ENCODE data around the gene PITPNM3.
"Not testable (repeated sequence)": the region's sequence is repeated elsewhere in the genome, so short reads cannot be mapped to it uniquely, and the experiment has no call there.

Gene PITPNM3

DNA sequence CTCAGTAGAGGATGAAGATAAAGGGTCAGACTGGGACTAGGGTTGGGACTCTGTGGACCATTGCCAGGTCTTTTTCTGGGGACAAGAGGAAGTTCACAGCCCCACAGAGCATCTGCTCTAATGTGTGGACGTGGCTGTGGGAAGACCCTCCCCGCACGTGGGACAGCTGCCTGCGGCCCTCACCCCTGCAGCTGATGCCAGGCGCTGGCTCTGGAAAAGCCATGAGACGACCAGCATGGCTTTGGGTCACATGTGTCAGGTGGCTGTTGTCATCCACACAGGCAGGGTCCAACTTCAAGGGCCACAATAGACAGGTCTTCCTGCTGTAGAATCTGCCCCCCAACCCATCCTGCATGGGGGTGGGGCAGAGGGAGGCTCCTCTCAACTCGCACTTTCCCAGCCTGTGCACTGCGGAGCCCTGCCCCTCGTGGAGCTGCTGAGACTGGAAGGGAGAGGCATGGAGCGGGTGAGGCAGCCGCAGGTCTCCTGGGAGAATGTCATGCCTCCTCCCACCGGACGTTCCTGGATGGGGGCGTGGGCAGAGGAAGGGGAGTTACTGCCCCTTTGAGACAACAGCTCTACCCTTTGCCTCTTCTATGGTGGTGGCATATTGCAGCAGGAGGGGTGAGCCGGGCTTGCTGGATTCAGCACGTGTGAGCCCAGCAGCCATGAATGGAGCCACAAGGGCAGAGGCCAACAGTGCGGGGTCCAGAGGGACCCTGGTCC lies 58.7 kb downstream of the PITPNM3 start:
- no peak for DNase-seq

DNA sequence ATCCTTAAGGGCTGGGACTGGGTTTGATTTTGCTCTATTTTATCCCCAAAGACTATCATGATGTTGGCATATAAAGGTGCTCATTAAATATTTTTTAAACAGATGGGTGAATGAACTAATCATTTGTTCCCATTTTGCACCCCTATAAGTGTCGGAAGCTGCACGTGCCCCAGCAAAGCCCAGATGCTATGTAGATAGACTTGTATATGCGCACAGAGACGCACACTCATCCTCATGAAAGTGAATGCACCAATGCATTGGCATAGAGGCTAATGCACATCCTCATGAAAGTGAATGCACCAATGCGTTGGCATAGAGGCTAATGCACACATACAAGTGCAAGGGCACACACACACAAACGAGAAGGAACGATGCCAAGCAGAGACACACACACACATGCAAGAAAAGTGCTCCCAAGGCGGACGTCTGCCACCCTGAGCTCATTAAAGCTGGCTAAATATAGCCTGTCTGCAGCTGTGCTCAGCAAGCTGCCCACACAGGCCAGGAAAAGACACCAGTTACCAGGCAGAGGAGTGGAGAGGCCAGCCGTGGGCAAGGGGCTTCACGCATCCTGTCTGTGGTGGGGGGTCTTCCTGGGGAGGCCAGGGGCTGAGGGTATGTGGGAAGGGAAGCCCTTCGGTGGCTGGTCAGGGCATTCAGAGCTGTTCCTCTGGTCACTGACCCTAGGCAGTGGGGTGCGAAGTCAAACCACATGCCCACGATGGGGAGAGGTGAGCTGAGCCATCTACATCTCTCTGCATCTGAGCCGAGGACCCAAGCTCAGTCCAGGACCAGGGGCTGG lies 59.5 kb downstream of the PITPNM3 start:
- DNase-seq: no peak

DNA sequence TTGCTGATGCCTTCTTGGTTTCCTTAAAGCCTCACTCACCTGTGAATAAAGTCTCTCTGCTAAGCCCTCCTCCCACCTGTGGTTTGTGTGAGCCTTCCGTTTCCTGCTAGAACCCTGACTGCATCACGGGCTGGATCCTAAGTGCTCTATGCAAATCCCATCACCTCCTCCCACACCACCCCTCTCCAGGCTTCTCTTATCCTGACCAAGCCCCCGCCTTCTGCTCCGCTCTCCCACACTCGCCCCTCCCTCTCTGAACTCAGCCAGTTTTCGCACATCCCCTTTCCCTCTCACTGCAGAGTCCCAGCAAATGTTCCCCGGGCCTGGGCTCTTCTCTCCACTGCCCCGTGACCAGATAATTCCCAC lies 60.3 kb downstream of the PITPNM3 start:
- DNase-seq: no peak

DNA sequence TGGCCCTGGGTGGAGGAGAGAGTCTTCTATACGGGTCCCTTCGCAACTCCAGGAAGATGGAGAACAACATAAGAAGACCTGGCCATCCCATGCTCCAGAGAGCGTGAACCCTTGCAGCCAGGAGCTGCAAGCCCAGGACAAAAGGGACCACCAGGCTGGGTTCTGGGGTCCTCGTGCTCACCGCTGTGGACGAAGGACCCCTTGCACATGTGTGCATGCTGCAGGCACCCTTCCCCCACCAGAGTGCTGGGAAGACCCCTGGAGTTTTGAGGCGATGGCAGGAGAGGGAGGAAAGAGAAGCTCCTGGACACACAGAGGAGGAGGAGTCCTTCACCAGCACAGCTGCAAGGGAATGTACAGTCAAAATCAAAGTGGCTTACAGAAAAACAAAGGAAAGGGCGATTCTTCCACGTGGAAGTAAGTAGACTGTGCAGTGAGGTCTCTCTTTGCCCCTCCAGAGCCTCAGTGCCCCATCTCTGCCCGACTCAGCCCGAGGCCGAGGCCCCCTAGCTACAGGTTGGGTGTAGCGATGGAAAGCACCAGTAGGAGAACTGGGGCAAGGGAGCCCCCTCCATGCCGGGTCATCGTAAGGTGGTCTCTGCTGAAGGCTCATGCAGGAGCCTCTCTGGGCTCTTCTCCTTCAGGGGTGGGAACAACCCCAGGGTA lies 60.8 kb downstream of the PITPNM3 start:
- DNase-seq: no peak

DNA sequence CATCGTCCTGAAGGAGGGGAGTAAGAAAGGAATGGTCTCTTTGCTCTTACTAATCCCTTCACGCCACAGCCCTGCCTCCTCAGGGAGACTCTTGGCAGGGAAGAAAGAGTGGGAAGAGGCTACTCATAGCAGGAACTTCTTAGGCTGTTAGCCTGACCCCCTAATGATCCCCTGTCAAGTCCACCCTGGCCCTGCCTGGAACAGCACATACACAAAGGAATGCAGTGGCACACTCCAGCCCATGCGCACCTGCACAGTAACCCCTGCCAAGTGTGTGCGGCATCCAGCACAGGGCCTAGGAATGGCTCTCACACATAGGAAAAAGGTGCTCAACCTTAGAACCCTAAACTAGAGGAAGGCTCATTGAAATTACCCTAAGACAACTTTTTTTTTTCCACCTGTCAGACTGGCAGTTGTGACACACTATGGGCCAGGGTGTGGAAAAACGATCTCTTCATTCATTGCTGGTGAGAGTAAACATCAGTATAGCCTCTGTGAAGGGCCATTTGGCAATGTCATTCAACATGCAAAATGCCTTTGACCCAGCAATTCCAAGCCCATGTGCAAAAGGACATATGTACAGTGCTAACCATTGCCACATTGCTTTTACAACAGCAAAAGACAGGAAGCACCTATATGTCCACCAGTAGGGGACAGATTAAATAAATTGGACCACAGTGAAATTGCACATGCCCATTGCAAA lies 62.0 kb downstream of the PITPNM3 start:
- no peak for DNase-seq

DNA sequence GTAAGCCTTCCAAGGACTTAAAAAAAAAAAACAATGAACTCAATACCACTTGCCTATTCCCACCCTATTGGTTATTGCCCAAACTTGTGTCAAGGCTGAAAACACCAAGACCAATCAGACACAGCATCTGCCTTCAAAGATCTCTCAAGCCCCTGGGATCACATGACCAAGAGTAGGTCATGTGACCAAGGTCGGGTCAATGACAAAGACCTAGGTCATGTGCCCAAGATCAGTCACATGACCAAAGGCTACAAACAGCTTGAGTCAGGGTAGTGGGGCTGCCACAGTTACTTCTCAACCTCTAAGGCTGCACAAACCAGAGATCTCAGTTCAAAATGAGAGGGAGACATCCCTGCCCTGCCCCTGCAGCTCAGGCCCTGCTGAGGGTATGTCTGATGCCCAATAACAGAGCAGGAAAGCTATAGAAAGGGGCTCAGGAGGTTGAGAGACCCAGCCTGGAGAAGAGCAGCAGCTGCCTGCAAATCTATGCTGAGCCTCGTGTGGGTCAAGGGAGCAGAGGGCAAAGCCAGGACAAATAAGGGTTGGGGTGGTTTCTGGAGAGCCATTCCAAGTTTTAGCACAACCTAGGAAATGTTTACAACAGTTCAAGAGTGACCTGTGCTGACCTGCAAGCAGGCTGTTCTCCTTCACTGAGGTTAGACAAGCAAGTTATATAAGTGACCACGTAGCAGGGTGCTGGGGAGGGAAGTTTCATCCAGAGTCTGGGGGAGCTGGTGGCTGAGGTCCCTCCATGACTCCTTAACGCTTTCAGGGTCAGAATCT lies 63.3 kb downstream of the PITPNM3 start:
- no peak for DNase-seq

DNA sequence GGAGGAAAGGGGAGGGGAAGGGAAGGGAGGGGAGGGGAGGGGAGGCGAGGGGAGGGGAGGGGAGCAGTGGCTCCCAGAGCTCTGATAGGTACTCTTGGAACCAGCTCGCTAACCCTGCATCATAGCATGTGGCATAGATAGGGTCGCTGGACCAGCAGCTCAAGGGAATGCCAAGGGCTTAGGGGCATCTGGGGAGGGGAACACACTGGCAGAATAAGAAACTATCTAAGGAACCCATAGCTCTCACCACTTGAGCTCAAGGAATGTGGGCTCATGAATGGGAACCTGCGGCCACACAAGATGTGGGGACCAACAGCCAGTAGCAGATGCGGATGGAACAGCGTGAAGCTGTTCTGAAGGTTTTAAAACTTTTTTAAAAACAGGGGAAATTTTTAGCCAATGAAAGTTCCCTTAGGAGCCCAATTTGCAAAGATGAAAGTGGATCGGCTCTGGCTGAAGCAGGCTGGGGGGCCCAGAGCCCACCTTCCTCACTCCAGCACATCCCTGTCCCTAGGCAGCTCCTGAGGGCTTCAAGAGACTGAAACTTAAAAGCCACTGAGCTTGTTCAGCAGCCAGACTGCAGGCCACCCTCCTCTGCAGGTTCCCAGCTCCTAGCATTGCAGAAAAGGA lies 65.2 kb downstream of the PITPNM3 start:
- DNase-seq: no peak

DNA sequence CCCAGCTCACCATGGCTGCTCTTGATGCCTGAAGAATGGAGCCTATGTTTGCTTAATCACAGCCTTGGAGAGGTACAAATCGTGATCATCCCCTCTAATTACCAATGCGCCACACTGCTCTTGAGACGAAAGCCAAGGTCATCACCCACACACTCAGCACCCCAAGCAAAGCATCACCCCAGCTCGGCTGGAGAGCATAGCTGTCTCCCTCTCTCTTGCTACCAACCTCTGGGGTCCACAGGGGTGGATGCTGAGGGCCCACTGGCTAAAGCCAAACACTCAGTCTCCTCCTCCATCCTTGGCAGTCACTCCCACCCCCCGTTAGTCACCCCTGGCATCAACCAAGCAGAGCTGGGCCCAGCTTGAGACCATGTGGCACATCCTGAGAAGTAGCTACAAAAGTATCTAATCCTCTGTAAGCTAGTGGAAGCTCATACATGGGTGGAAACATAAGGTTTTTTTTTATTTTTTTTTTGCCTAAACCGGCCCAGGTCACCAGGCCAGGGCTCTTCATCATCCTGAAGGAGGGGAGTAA lies 67.3 kb downstream of the PITPNM3 start:
- no peak for DNase-seq

DNA sequence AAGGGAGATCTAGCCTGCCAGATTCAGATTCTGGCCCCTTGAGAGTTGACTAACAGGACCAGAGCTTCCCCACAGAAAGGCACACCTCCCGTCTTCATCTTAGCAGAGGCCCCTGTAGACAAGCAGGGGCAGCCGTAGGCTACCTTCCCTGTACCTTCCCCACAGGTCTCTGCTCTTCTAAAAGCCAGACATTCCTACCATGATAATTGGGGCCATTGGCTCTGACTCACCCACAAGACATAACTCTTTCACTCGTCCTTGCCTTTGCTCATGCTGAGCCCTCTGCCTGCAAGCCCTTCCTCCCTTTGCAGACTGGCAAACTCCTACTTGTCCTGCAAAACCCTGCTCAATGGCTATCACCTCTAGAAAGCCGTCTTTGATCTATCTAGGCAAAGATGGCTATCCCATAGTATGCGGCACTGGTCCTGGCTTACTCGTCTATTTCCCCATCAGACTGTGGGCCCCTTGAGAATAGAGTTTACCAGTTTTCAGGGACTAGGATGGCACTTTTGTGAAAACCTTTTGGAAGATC lies 68.3 kb downstream of the PITPNM3 start:
- DNase-seq: no peak

DNA sequence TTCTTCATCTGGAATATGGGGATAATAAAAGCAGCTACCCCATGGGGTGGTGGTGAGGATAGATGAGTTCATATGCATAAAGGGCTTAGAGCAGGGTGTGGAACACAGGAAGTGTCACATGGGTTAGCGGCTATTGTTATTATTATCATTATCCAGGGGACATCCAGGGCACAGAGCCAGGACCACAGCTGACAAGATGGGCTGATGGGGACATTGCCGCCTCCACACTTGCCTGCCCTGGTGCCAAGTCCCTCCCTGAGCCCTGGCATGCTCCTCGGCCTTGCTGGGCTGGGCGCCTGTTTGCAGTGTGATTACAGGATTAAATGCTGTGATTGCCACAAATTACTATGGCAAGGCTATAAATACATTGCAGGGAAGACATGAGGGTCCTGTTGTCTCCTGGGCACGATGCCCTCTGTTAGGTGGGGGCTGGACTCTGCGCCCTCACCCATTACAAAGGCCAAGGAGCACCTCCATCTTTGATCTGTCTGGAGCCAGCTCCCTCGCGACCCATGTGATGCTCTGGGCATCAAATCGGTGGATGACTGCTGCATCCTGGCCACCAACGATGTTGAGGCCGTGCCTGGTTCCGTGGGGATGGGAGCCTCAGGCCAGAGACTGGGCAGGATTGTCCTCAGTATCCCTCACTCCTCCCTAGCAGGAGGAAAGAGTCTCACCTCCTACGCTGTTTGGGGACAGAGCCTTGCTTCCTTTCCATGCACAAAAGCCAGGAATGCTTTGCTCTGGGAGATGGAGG lies 68.9 kb downstream of the PITPNM3 start:
- peak; percentile 28 for DNase-seq

DNA sequence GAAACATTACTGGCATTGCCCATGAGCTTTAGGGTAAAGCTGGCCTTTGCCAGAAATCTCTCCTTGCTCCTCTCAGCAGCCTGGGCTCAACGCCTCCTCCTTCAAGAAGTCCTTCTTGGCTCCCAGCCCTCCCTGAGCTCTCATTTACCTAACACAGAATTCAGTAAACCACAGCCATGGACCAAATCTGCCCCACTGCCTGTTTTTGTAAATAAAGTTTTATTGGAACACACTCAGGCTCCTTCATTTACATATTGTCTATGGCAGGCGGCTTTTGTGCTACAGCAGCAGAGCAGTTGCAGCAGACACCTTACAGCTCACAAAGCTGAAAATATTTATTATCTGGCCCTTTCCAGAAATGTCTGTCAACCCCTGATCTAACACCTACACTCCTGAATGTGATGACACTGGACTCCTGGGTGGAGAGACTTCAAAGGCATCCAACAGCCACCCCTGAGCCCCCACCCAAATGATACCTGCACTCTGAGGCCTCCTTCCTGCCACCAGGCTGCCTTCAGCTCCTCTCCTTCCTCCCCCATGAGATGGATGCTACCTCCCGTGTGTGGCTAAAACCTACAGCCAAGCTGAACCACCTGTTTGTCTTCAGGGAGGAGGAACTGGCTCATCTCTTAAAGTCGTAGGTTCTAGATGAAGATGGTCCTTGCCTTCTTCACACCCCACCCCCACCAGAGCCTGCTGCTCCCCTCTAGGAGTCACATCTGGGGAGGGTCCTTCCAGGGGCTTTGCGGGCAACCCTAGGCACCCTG lies 70.5 kb downstream of the PITPNM3 start:
- no peak for DNase-seq

DNA sequence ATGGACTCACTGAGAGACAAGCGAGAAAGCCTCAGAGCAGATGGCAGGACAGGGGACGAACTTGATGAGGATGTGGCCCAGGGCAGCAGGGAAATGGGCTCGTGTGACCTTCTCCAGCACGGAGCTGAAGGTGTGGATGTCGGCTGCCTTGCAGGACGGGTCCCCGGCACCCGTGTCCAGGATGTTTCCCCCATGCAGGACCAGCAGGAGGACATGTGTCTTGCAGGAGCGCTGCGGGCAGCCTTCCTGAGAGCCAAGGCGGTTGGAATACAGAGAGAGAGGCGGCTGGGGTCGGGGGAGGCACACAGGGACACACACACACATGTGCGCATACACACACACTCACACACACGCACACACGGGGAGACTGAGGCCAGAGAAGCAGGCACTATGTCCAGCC lies 72.8 kb downstream of the PITPNM3 start:
- no peak for DNase-seq

DNA sequence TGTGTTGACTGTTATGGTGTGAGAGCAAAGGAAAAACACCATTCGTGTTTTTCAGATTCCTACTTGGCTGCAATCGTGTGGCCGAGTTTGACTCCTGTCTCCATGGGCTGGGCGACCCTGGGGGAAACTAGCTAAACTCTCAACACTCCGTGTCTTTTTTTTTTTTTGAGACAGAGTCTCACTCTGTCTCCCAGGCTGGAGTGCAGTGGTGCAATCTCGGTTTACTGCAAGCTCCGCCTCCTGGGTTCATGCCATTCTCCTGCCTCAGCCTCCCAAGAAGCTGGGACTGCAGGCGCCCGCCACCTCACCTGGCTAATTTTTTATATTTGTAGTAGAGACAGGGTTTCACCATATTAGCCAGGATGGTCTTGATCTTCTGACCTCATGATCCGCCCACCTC lies 73.6 kb downstream of the PITPNM3 start:
- DNase-seq: not testable (repeated sequence)

DNA sequence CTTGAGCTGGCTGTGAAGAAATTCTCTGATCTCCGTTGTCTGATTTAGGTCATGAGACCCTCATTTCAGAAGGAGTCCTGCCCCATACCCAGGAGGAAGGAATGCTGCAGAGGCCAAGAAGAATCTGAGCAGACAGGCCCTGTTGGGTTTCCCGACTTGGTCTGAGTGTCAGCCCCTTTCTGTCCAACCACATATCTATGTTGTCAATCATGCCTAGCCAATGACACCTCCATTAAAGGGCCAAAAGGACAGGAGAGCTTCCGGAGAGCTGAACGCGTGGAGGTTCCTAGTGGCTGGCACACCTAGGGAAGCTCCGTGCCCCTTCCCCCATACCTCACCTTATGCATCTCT lies 74.3 kb downstream of the PITPNM3 start:
- no peak for DNase-seq

DNA sequence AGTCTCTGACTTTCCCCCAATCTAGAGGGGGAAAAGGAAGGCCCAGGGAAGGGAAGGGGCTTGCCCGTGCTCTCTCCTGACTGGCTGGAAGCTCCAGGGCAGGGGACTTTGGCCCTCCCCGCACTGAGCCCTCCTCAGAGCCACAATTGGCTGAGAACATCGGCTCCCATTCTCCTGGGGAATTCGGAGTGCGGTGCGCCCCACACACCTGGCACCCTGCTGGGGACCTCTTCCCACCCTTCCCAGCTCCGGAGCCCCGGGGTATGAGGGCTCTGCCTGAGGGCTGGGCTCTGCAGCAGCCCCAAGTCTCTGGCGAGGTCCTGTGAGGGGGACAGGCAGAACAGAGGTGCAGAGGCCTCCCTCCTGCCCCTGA lies 76.1 kb downstream of the PITPNM3 start:
- no peak for DNase-seq

DNA sequence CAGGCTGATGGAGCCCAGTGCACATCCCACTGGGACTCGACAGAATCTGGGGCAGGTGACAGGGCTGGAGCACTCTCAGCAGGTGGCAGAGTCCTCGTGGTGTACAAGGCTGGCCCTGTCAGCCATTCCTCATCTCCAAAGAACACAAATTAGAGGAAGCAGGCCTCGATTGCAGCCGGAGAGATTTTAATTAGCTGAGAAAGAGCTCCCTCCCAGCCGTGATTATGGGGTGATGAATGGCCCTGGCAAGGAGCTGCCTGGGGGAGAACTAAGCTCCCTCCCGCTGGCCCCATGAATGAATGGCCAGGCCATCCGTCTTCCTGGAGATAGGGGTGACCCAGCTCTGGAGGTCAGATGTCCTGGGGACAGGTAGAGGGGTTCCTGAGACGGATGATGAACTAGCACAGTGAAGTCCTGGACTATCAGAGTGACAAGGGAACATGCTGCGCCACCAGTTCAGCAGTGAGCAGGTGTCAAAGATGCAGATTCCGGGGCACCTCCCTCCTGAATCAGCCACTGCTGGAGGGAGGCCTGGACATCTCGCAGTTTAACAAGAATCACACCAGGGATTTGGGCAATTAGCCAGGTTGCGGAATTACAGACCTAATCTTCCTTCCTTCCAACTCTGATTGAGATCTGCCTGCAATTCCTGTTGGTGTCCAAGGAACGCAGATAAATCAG lies 76.6 kb downstream of the PITPNM3 start:
- DNase-seq: no peak

DNA sequence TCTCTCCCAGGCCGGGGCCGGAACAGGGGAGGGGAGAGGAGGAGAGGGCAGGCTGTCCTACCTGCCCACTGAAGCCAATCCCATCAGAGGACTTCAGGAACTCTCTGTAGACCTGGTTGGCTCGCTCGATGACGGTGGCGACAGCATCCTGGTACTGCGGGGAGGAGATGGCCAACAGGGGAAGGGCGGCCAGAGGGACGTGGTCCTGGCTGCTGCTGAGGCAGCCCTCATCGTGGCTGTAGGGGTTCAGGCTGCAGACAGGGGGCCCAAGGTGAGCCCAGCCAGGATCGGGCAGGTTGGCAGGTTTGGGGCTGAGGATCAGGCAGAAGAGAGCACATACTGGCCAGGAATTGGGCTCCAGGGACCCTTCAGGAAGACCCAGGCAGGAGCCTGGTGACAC lies 77.9 kb downstream of the PITPNM3 start:
- no peak for DNase-seq

DNA sequence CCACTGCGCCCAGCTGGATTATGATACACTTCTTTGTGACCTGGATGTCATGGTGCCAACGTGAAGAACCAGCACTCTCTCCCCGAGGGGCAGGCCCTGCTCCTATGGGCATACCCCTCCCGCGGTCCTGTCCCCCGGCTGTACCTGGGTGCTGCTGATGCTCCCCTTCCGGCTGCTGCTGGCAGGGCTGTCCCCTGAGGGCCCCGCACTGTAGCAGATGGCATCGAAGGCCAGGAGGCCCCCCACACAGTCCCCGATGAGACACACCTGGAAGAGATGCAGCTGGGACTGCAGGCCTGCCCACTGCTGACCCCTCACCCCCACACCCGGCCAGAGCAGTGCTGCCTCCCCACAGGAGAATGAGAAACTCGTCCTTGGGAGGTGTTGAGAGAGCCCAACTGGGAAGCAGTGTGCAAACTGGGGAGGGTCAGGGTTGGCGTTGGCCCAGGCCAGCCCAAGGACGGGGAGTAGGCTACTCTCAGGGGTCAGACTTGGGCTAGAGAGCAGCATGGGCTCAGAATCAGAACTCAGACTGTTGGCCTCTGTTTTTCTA lies 78.4 kb downstream of the PITPNM3 start:
- no peak for DNase-seq

DNA sequence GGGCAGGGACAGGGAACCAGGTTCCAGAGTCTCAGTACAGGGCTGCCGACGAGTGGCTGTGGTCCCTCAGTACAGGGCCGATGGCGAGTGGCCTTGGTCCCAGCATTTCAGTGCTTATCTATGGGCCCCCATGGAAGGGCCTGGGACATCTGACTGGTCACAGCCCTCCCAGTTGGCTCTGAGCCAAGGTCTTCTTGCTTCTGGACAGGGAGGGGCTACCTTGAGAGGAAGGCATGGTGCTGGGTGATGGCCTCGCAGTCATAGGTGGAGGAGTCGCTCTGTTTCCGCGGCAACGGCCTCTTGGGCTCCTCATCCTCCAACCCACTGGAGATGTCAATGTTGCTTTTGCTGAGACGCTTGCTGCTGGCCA lies 79.6 kb downstream of the PITPNM3 start:
- no peak for DNase-seq

Data from NCI-H1105 treated with DMSO at 0.1 percent for 48 hours (cell line).